H1 (cell line): ENCODE measurements around the gene GNS. TPM values are rescaled to one million over a fixed set of nuclear protein-coding genes. Genes with fewer than 3 reads are reported as not detected.

Source experiments
- CTCF ChIA-PET: fragments of 300-600 bp; sonication (Branson Sonifier 250); formaldehyde crosslinking; loops from one replicate; lab custom pipeline; 2021; ENCODE audit not compliant: partially characterized antibody; lab: Charles Lee
- POLR2A ChIA-PET: fragments of 300-600 bp; sonication (Branson Sonifier 250); formaldehyde crosslinking; loops from one replicate; lab custom pipeline; 2021; ENCODE audit warnings: inconsistent platforms; ENCODE audit not compliant: partially characterized antibody; lab: Charles Lee
- DNase-seq, 2 experiments: peaks; one replicate each; pipeline versions ENCODE4 v3.0.0 to v3.0.0-alpha.2; 2010 to 2022; ENCODE audit warnings: low spot score in 2 of 2, low read depth in 1 of 2, mixed read lengths in 1 of 2
- FAIRE-seq: peaks from 2 replicates; lab custom pipeline; 2011; peaks lifted over from hg19 to GRCh38; lab: Jason Lieb, UNC
- H2AFZ ChIP-seq: 2 replicates; pipeline ENCODE4 v1.8.1; 2012; ENCODE audit warnings: low read length, inconsistent platforms
- H2AK5ac ChIP-seq: 2 replicates; pipeline ENCODE4 v1.6.1; 2013; ENCODE audit warnings: low read depth, low read length
- H2BK120ac ChIP-seq: replicated peaks from 2 replicates; pipeline ENCODE3; 2013; ENCODE audit warnings: low read depth, low read length, inconsistent platforms
- H2BK12ac ChIP-seq: 2 replicates; pipeline ENCODE4 v1.6.1; 2013; ENCODE audit warnings: low read depth, low read length
- H2BK15ac ChIP-seq: 2 replicates; pipeline ENCODE4 v1.6.1; 2013; ENCODE audit warnings: low read length
- H2BK20ac ChIP-seq: 2 replicates; pipeline ENCODE4 v1.6.1; 2013; ENCODE audit warnings: low read length
- H2BK5ac ChIP-seq: 2 replicates; pipeline ENCODE4 v1.6.1; 2013; ENCODE audit warnings: low read depth, low read length
- H3K14ac ChIP-seq: 2 replicates; pipeline ENCODE4 v1.6.1; 2013; ENCODE audit warnings: inconsistent platforms; ENCODE audit not compliant: insufficient read length
- H3K18ac ChIP-seq: 2 replicates; pipeline ENCODE4 v1.6.1; 2013; ENCODE audit warnings: low read length; ENCODE audit errors: extremely low read depth
- H3K23ac ChIP-seq: 2 replicates; pipeline ENCODE4 v1.6.1; 2013; ENCODE audit warnings: inconsistent platforms; ENCODE audit not compliant: insufficient read length
- H3K23me2 ChIP-seq: 2 replicates; pipeline ENCODE4 v1.6.1; 2013; ENCODE audit warnings: low read depth, low read length
- H3K27ac ChIP-seq: 2 replicates; pipeline ENCODE4 v1.6.1; 2011; ENCODE audit warnings: low read depth, low read length, inconsistent platforms
- H3K27me3 ChIP-seq, 4 experiments: replicated peaks in 1 of 4; 1 replicate in 1 of 4; 2 replicates in 3 of 4; pipeline versions ENCODE4 v1.6.1 to v1.8.1; 2011 to 2013; ENCODE audit warnings: low read length in 3 of 4, mild to moderate bottlenecking in 3 of 4, inconsistent platforms in 2 of 4, mixed read lengths in 2 of 4, moderate library complexity in 1 of 4; ENCODE audit not compliant: control insufficient read depth in 3 of 4, insufficient read depth in 3 of 4; ENCODE audit errors: extremely low read depth in 1 of 4
- H3K36me3 ChIP-seq, 4 experiments: 2 replicates each; pipeline versions ENCODE4 v1.6.1 to v1.8.1; 2011 to 2013; ENCODE audit warnings: mild to moderate bottlenecking in 4 of 4, low read length in 3 of 4, moderate library complexity in 2 of 4, control low read depth in 1 of 4, inconsistent platforms in 1 of 4; ENCODE audit not compliant: insufficient read depth in 4 of 4, control insufficient read depth in 2 of 4
- H3K4ac ChIP-seq: replicated peaks from 2 replicates; pipeline ENCODE3; 2013; ENCODE audit warnings: low read length, low read depth, mixed read lengths, inconsistent platforms; ENCODE audit not compliant: insufficient read length
- H3K4me1 ChIP-seq, 4 experiments: replicated peaks in 1 of 4; 1 replicate in 1 of 4; 2 replicates in 3 of 4; pipeline versions ENCODE4 v1.6.1 to v1.8.1; 2011 to 2013; ENCODE audit warnings: low read length in 3 of 4, inconsistent platforms in 2 of 4, mixed read lengths in 1 of 4; ENCODE audit not compliant: insufficient read depth in 4 of 4, control insufficient read depth in 3 of 4
- H3K4me2 ChIP-seq, 2 experiments: 2 replicates each; pipeline versions ENCODE4 v1.6.1 to v1.8.1; 2011 to 2013; ENCODE audit warnings: low read depth in 2 of 2, low read length in 2 of 2, control low read depth in 1 of 2, inconsistent platforms in 1 of 2, mild to moderate bottlenecking in 1 of 2; ENCODE audit not compliant: insufficient read depth in 1 of 2
- H3K4me3 ChIP-seq, 4 experiments: fragments of 200-600, 300-600 bp in 1 of 4; sonication (generic), shearing (Covaris generic), sonication (Bioruptor Twin) in 1 of 4; 2 replicates each; pipeline versions ENCODE4 v1.5.1 to v1.8.1; 2011 to 2016; ENCODE audit warnings: low read length in 4 of 4, low read depth in 3 of 4, control low read depth in 2 of 4, inconsistent platforms in 2 of 4, mild to moderate bottlenecking in 2 of 4, mixed read lengths in 1 of 4, moderate library complexity in 1 of 4; ENCODE audit not compliant: insufficient read depth in 2 of 4; ENCODE audit errors: extremely low read depth in 1 of 4
- H3K56ac ChIP-seq: replicated peaks from 2 replicates; pipeline ENCODE3; 2013; ENCODE audit warnings: low read depth, mild to moderate bottlenecking, mixed read lengths, low read length, inconsistent platforms; ENCODE audit not compliant: insufficient read length
- H3K79me1 ChIP-seq: 2 replicates; pipeline ENCODE4 v1.6.1; 2013; ENCODE audit warnings: low read depth, low read length, control low read depth
- H3K79me2 ChIP-seq, 2 experiments: 2 replicates each; pipeline versions ENCODE4 v1.6.1 to v1.8.1; 2012 to 2013; ENCODE audit warnings: low read length in 2 of 2, mild to moderate bottlenecking in 2 of 2, inconsistent platforms in 1 of 2; ENCODE audit not compliant: insufficient read depth in 2 of 2, control insufficient read depth in 1 of 2
- H3K9ac ChIP-seq, 4 experiments: replicated peaks in 1 of 4; 1 replicate in 1 of 4; 2 replicates in 3 of 4; pipeline versions ENCODE4 v1.6.1 to v1.8.1; 2011 to 2013; ENCODE audit warnings: low read depth in 3 of 4, low read length in 3 of 4, control low read depth in 2 of 4, mild to moderate bottlenecking in 2 of 4, moderate library complexity in 2 of 4, inconsistent platforms in 1 of 4; ENCODE audit errors: extremely low read depth in 1 of 4
- H3K9me3 ChIP-seq, 2 experiments: 2 replicates each; pipeline versions ENCODE4 v1.6.1 to v1.8.1; 2012 to 2013; ENCODE audit warnings: mild to moderate bottlenecking in 2 of 2, moderate library complexity in 2 of 2, control low read depth in 1 of 2, inconsistent platforms in 1 of 2, low read depth in 1 of 2, low read length in 1 of 2, mixed read lengths in 1 of 2; ENCODE audit not compliant: insufficient read depth in 2 of 2
- H4K20me1 ChIP-seq, 2 experiments: replicated peaks in 1 of 2; 2 replicates each; pipeline versions ENCODE3 to v1.8.1; 2011 to 2013; ENCODE audit warnings: inconsistent platforms in 2 of 2, low read length in 2 of 2, mild to moderate bottlenecking in 1 of 2; ENCODE audit not compliant: insufficient read depth in 2 of 2, control insufficient read depth in 1 of 2
- H4K5ac ChIP-seq: 2 replicates; pipeline ENCODE4 v1.6.1; 2013; ENCODE audit warnings: low read length, low read depth, mixed read lengths, inconsistent platforms; ENCODE audit not compliant: insufficient read length
- H4K8ac ChIP-seq: 2 replicates; pipeline ENCODE4 v1.8.0; 2013; ENCODE audit warnings: mild to moderate bottlenecking, moderate library complexity, low read length, inconsistent platforms; ENCODE audit not compliant: insufficient read depth; ENCODE audit errors: extremely low read depth
- H4K91ac ChIP-seq: replicated peaks from 2 replicates; pipeline ENCODE3; 2013; ENCODE audit warnings: low read length, mixed read lengths, inconsistent platforms; ENCODE audit not compliant: insufficient read length
- CBX8 ChIP-seq: fragments of 300-800, 300-1000 bp; sonication (generic); IDR thresholded peaks from 2 replicates; pipeline ENCODE4 v1.7.1; 2016; ENCODE audit warnings: low read depth, low read length, borderline replicate concordance
- EP300 ChIP-seq, 2 experiments: IDR thresholded peaks; 1 replicate in 1 of 2; 2 replicates in 1 of 2; pipeline ENCODE4 v1.6.1; 2011 to 2012; ENCODE audit warnings: low read depth in 2 of 2, low read length in 2 of 2, mild to moderate bottlenecking in 2 of 2, borderline replicate concordance in 1 of 2, inconsistent platforms in 1 of 2, moderate library complexity in 1 of 2
- GABPA ChIP-seq: IDR thresholded peaks from 2 replicates; pipeline ENCODE4 v1.6.1; 2011; ENCODE audit warnings: mild to moderate bottlenecking, low read length, moderate library complexity, borderline replicate concordance; ENCODE audit not compliant: insufficient read depth
- HDAC2 ChIP-seq, 2 experiments: fragments of 300-600 bp in 1 of 2; sonication (generic) in 1 of 2; IDR thresholded peaks; 2 replicates each; pipeline ENCODE4 v1.6.1; 2011 to 2012; ENCODE audit warnings: low read depth in 2 of 2, low read length in 2 of 2, mild to moderate bottlenecking in 2 of 2, moderate library complexity in 2 of 2, borderline replicate concordance in 1 of 2, inconsistent platforms in 1 of 2
- KDM4A ChIP-seq: IDR thresholded peaks from one replicate; pipeline ENCODE4 v1.7.1; 2012; ENCODE audit warnings: low read depth, mild to moderate bottlenecking, moderate library complexity, low read length, inconsistent platforms; ENCODE audit not compliant: severe bottlenecking
- POU5F1 ChIP-seq: IDR thresholded peaks from 2 replicates; pipeline ENCODE4 v1.6.1; 2011; ENCODE audit warnings: low read depth, mild to moderate bottlenecking, low read length, moderate library complexity
- RAD21 ChIP-seq, 2 experiments: IDR thresholded peaks in 1 of 2; conservative IDR thresholded peaks in 1 of 2; 2 replicates each; pipeline ENCODE4 v1.6.1; 2011; ENCODE audit warnings: low read depth in 2 of 2, low read length in 2 of 2, improper control_type of control experiment in 1 of 2, inconsistent platforms in 1 of 2, mild to moderate bottlenecking in 1 of 2, moderate library complexity in 1 of 2
- RBBP5 ChIP-seq: IDR thresholded peaks from 2 replicates; pipeline ENCODE4 v1.7.1; 2012; ENCODE audit warnings: low read depth, mild to moderate bottlenecking, inconsistent platforms, low read length, moderate library complexity, borderline replicate concordance
- RFX5 ChIP-seq: IDR thresholded peaks from 2 replicates; pipeline ENCODE4 v1.6.1; 2011; ENCODE audit warnings: low read depth, low read length, improper control_type of control experiment, borderline replicate concordance
- SIN3A ChIP-seq, 2 experiments: IDR thresholded peaks in 1 of 2; conservative IDR thresholded peaks in 1 of 2; 2 replicates each; pipeline ENCODE4 v1.6.1; 2011 to 2012; ENCODE audit warnings: low read length in 2 of 2, improper control_type of control experiment in 1 of 2, low read depth in 1 of 2, mild to moderate bottlenecking in 1 of 2
- USF2 ChIP-seq: IDR thresholded peaks from 2 replicates; pipeline ENCODE4 v1.6.1; 2011; ENCODE audit warnings: low read length, improper control_type of control experiment
- ZNF274 ChIP-seq: IDR thresholded peaks from 2 replicates; pipeline ENCODE4 v1.7.0; 2012; ENCODE audit warnings: low read length, borderline replicate concordance; ENCODE audit errors: extremely low read depth
- polyA plus RNA-seq, 7 experiments: library from polyadenylated mRNA; depleted of rRNA in 3 of 7; stranded (reverse) in 5 of 7; unstranded in 2 of 7; fragments of >200 nt in 5 of 7; fragments of 200-250 nt in 2 of 7; gene quantifications; 1 replicate in 5 of 7; 2 replicates in 1 of 7; 4 replicates in 1 of 7; pipeline versions ENCODE4 v1.2.1 to v1.2.3, GENCODE V29; 2011 to 2013; ENCODE audit warnings: missing spikeins in 2 of 7, mixed read lengths in 2 of 7
- total RNA-seq: library from RNA; stranded (reverse); fragmentation: NEBNext Ultra II Directional; extraction: Animal tissue kit (Norgen Biotek cat#: 25700); gene quantifications from 2 replicates; pipeline ENCODE4 v1.2.1, GENCODE V29; 2021

The GNS gene
- total and polyA plus RNA-seq, 2 of the 8 experiments (the other 6 are each of a cell fraction or from before 2014, with no cell fraction given) = 16.0 to 28.5 TPM

- Histone ChIP-seq H2BK120ac (no peak overlapping the region), H3K4ac (no peak overlapping the region), H3K4me3 (no peak overlapping the region), H3K27me3 (no peaks in the 10 kb centered on the region), H4K8ac (no peak overlapping the region), H3K4me2 (no peak overlapping the region), H2AFZ (no peak overlapping the region), H3K79me1 (no peaks in the 10 kb centered on the region), H3K9me3 (no peaks in the 10 kb centered on the region), H3K79me2 (no peaks in the 10 kb centered on the region), H3K23ac (no peak overlapping the region), H4K20me1 (peaks cover 2% of the 10 kb centered on the region in 2 experiments), H3K18ac (no peak overlapping the region), H3K9ac (no peak overlapping the region), H4K5ac (no peak overlapping the region), H3K14ac (no peak overlapping the region), H3K56ac (no peak overlapping the region), H2BK12ac (no peak overlapping the region), H2AK5ac (no peak overlapping the region), H2BK5ac (no peak overlapping the region), H3K36me3 (peaks cover 7 to 49% (median 21%) of the 10 kb centered on the region in 4 experiments), H3K27ac (no peak overlapping the region), H3K4me1 (no peaks in the 10 kb centered on the region), H2BK20ac (no peak overlapping the region), H2BK15ac (no peak overlapping the region), H4K91ac (no peak overlapping the region), H3K23me2 (no peaks in the 10 kb centered on the region)
- ChIA-PET POLR2A (no interaction called here), CTCF (interaction anchor here (0.8 to 1.2 kb wide), 3 partner anchors 11 to 186 kb away, joined by 3 to 5 read pairs (median 3); no protein-coding TSS in a partner anchor)
- DNase-seq (no peak), FAIRE-seq (no peak)
- TF ChIP-seq CBX8 = no peak
- TF ChIP-seq SIN3A (conservative IDR thresholded peaks at IDR 0.05 in 1 of 2, IDR thresholded peaks at IDR 0.05 in 1 of 2; ENCODE audit: low read depth in 1 of 2, low read length in 2 of 2) = no peak
- TF ChIP-seq RBBP5 = no peak
- no peak for TF ChIP-seq ZNF274
- no peak for TF ChIP-seq HDAC2 (IDR thresholded peaks at IDR 0.05; ENCODE audit: borderline replicate concordance in 1 of 2, low read depth in 2 of 2, low read length in 2 of 2)
- no peak for TF ChIP-seq POU5F1
- TF ChIP-seq GABPA = no peak
- no peak for TF ChIP-seq KDM4A
- no peak for TF ChIP-seq USF2
- TF ChIP-seq RAD21 (IDR thresholded peaks at IDR 0.05 in 1 of 2, conservative IDR thresholded peaks at IDR 0.05 in 1 of 2; ENCODE audit: low read depth in 2 of 2, low read length in 2 of 2) = no peak
- no peak for TF ChIP-seq EP300 (IDR thresholded peaks at IDR 0.05; ENCODE audit: borderline replicate concordance in 1 of 2, low read depth in 2 of 2, low read length in 2 of 2)
- no peak for TF ChIP-seq RFX5
Observed at GRCh38 chr12:64735442-64735841, 23.8 kb downstream of the GNS start.
